Suprapubic skin (tissue), 4 donors: Measurements from ENCODE around the gene BTNL3.

Experiments used
- POLR2A ChIP-seq, 2 donors: fragments of 450-650 bp; IDR thresholded peaks; one replicate each; pipeline ENCODE4 v1.6.1; 2017; ENCODE audit warnings: antibody characterized with exemption in 2 of 2, mild to moderate bottlenecking in 2 of 2, moderate library complexity in 2 of 2
- POLR2AphosphoS5 ChIP-seq, 3 donors: sonication (generic); formaldehyde crosslinking; IDR thresholded peaks; one replicate each; pipeline ENCODE4 v1.6.1; 2017; ENCODE audit warnings: antibody characterized with exemption in 3 of 3

DNA sequence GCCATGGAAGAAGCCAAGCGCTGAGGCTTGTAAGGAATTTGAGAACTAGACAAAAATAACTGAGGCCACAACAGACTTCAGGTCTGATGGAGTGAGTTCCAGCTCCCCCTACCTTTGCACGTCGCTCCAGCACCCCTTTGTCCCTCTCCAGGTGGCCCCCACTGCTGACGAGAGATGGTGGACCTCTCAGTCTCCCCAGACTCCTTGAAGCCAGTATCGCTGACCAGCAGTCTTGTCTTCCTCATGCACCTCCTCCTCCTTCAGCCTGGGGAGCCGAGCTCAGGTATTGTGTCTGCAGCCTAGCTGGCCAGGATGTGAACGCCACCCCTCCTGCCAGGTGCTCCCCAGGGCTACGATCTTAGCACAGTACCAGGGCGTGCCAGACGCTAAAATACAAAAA, 56.7 kb downstream of the BTNL3 start:
- no peak for TF ChIP-seq POLR2A (IDR thresholded peaks at IDR 0.05)
- TF ChIP-seq POLR2AphosphoS5 (IDR thresholded peaks at IDR 0.05): no peak
